ENCODE data around the gene MED26.

The MED26 gene

GRCh38 chr19:16611121-16611520 is 16.9 kb downstream of the MED26 start:
- DNase-seq: no peak

GRCh38 chr19:16609511-16610200 is 18.3 kb downstream of the MED26 start:
- no peak for DNase-seq

GRCh38 chr19:16608290-16608739 is 19.7 kb downstream of the MED26 start:
- no peak for DNase-seq

- no peak for DNase-seq
These were observed 20.2 kb downstream of the MED26 start for GRCh38 chr19:16607819-16608218.

GRCh38 chr19:16605553-16605994 is 22.4 kb downstream of the MED26 start:
- peak; percentile 56 for DNase-seq

GRCh38 chr19:16605115-16605514 is 22.9 kb downstream of the MED26 start:
- no peak for DNase-seq

GRCh38 chr19:16604615-16605014 is 23.4 kb downstream of the MED26 start:
- DNase-seq: no peak

- no peak for DNase-seq
These were observed 24.9 kb downstream of the MED26 start for GRCh38 chr19:16603090-16603489.

GRCh38 chr19:16601378-16602052 is 26.5 kb downstream of the MED26 start:
- DNase-seq: no peak

- no peak for DNase-seq
These were observed 27.2 kb downstream of the MED26 start for GRCh38 chr19:16600824-16601223.

GRCh38 chr19:16599655-16600346 is 28.2 kb downstream of the MED26 start:
- DNase-seq: no peak

- DNase-seq: no peak
These were observed 29.2 kb downstream of the MED26 start for GRCh38 chr19:16598848-16599247.

GRCh38 chr19:16596399-16596798 is 31.6 kb downstream of the MED26 start:
- DNase-seq: no peak

GRCh38 chr19:16595097-16595496 is 32.9 kb downstream of the MED26 start:
- DNase-seq: no peak

GRCh38 chr19:16594681-16595091 is 33.3 kb downstream of the MED26 start:
- DNase-seq: no peak

GRCh38 chr19:16594131-16594586 is 33.8 kb downstream of the MED26 start:
- no peak for DNase-seq

GRCh38 chr19:16593181-16593580 is 34.8 kb downstream of the MED26 start:
- no peak for DNase-seq

- no peak for DNase-seq
These were observed 36.0 kb downstream of the MED26 start for GRCh38 chr19:16591803-16592556.

- DNase-seq: no peak
These were observed 36.9 kb downstream of the MED26 start for GRCh38 chr19:16590876-16591802.

GRCh38 chr19:16589917-16590316 is 38.1 kb downstream of the MED26 start:
- peak; percentile 16 for DNase-seq

GRCh38 chr19:16588824-16589577 is 39.0 kb downstream of the MED26 start:
- DNase-seq: no peak
